Measurements from ENCODE around the gene EEFSEC.
A peak's percentile ranks its signal among the peaks of the same experiment; 100 is the strongest.

Gene EEFSEC

GRCh38 chr3:128127236-128127635, 26.0 kb upstream of the EEFSEC start:
- TF ChIP-seq CTCF (IDR thresholded peaks at IDR 0.05; ENCODE audit: low read depth, low read length) (no peak), EZH2phosphoT487 (IDR thresholded peaks at IDR 0.05; ENCODE audit: low read depth) (no peak)
- Histone ChIP-seq H2AFZ (ENCODE audit: low read depth, low read length) (no peak overlapping the region), H3K4me1 (ENCODE audit: low read length) (peaks cover 11% of the 10 kb centered on the region), H4K20me1 (ENCODE audit: insufficient read depth, low read length) (no peaks in the 10 kb centered on the region), H3K4me3 (ENCODE audit: low read length) (no peak overlapping the region), H3K79me2 (ENCODE audit: low read length) (peaks cover 18% of the 10 kb centered on the region), H3K27me3 (ENCODE audit: low read depth, low read length) (no peaks in the 10 kb centered on the region), H3K9me3 (ENCODE audit: insufficient read depth, low read length) (no peaks in the 10 kb centered on the region), H3K36me3 (replicated peaks; ENCODE audit: low read depth, low read length) (no peaks in the 10 kb centered on the region), H3K27ac (ENCODE audit: low read length) (no peak overlapping the region), H3K9ac (ENCODE audit: low read length) (no peak overlapping the region), H3K4me2 (ENCODE audit: low read length) (no peak overlapping the region)

GRCh38 chr3:128128251-128128650, 25.0 kb upstream of the EEFSEC start:
- Histone ChIP-seq H3K9me3 (ENCODE audit: insufficient read depth, low read length) (no peaks in the 10 kb centered on the region), H3K4me2 (ENCODE audit: low read length) (no peak overlapping the region), H3K79me2 (ENCODE audit: low read length) (peaks cover 8% of the 10 kb centered on the region), H2AFZ (ENCODE audit: low read depth, low read length) (no peak overlapping the region), H3K36me3 (replicated peaks; ENCODE audit: low read depth, low read length) (no peaks in the 10 kb centered on the region), H3K4me1 (ENCODE audit: low read length) (peaks cover 6% of the 10 kb centered on the region), H3K27ac (ENCODE audit: low read length) (no peak overlapping the region), H4K20me1 (ENCODE audit: insufficient read depth, low read length) (no peaks in the 10 kb centered on the region), H3K4me3 (ENCODE audit: low read length) (no peak overlapping the region), H3K27me3 (ENCODE audit: low read depth, low read length) (no peaks in the 10 kb centered on the region), H3K9ac (ENCODE audit: low read length) (no peak overlapping the region)
- TF ChIP-seq CTCF (IDR thresholded peaks at IDR 0.05; ENCODE audit: low read depth, low read length) (no peak), EZH2phosphoT487 (IDR thresholded peaks at IDR 0.05; ENCODE audit: low read depth) (no peak)

GRCh38 chr3:128131897-128132646, 21.2 kb upstream of the EEFSEC start:
- TF ChIP-seq CTCF (IDR thresholded peaks at IDR 0.05; ENCODE audit: low read depth, low read length): no peak
- TF ChIP-seq EZH2phosphoT487 (IDR thresholded peaks at IDR 0.05; ENCODE audit: low read depth): no peak
- H3K9me3 ChIP-seq (ENCODE audit: insufficient read depth, low read length): no peaks in the 10 kb centered on the region
- no peaks in the 10 kb centered on the region for H3K36me3 ChIP-seq (replicated peaks; ENCODE audit: low read depth, low read length)
- no peak overlapping the region for H2AFZ ChIP-seq (ENCODE audit: low read depth, low read length)
- H4K20me1 ChIP-seq (ENCODE audit: insufficient read depth, low read length): no peaks in the 10 kb centered on the region
- no peak overlapping the region for H3K4me3 ChIP-seq (ENCODE audit: low read length)
- no peaks in the 10 kb centered on the region for H3K79me2 ChIP-seq (ENCODE audit: low read length)
- 0 out of 2 replicates have a peak, but pooled peaks cover under 1% of the 10 kb centered on the region for H3K27me3 ChIP-seq (ENCODE audit: low read depth, low read length)
- no peaks in the 10 kb centered on the region for H3K4me1 ChIP-seq (ENCODE audit: low read length)
- no peak overlapping the region for H3K9ac ChIP-seq (ENCODE audit: low read length)
- no peak overlapping the region for H3K4me2 ChIP-seq (ENCODE audit: low read length)
- no peak overlapping the region for H3K27ac ChIP-seq (ENCODE audit: low read length)

- no peak overlapping the region for H3K4me3 ChIP-seq (ENCODE audit: low read length)
- no peak overlapping the region for H3K9ac ChIP-seq (ENCODE audit: low read length)
- peak; percentile 73 for TF ChIP-seq CTCF (IDR thresholded peaks at IDR 0.05; ENCODE audit: low read depth, low read length)
- TF ChIP-seq EZH2phosphoT487 (IDR thresholded peaks at IDR 0.05; ENCODE audit: low read depth): no peak
- H3K79me2 ChIP-seq (ENCODE audit: low read length): no peaks in the 10 kb centered on the region
- no peak overlapping the region for H2AFZ ChIP-seq (ENCODE audit: low read depth, low read length)
- H3K4me1 ChIP-seq (ENCODE audit: low read length): no peaks in the 10 kb centered on the region
- no peaks in the 10 kb centered on the region for H3K9me3 ChIP-seq (ENCODE audit: insufficient read depth, low read length)
- H3K27ac ChIP-seq (ENCODE audit: low read length): no peak overlapping the region
- 0 out of 2 replicates have a peak, but pooled peaks cover 3% of the 10 kb centered on the region for H3K27me3 ChIP-seq (ENCODE audit: low read depth, low read length)
- no peaks in the 10 kb centered on the region for H3K36me3 ChIP-seq (replicated peaks; ENCODE audit: low read depth, low read length)
- H4K20me1 ChIP-seq (ENCODE audit: insufficient read depth, low read length): no peaks in the 10 kb centered on the region
- H3K4me2 ChIP-seq (ENCODE audit: low read length): no peak overlapping the region
These were observed 19.9 kb upstream of the EEFSEC start for GRCh38 chr3:128133273-128133883.

Measured in OCI-LY3 (cell line).